Upper lobe of right lung (tissue), 1 donor: ENCODE measurements around the gene JAZF1. TPM values are rescaled to one million over a fixed set of nuclear protein-coding genes. Genes with fewer than 3 reads are reported as not detected.

Experiments used
- ATAC-seq: fragments of 200-7000 bp; cut with Tn5 transposase; one replicate; pipeline ENCODE4 v1.9.1; 2020; ENCODE audit warnings: mild to moderate bottlenecking, moderate library complexity
- DNase-seq: peaks from one replicate; pipeline ENCODE4 v3.0.0-alpha.2; 2020
- H3K27ac ChIP-seq: fragments of 200-600 bp; one replicate; pipeline ENCODE4 v1.8.0; 2022
- H3K27me3 ChIP-seq: fragments of 200-600 bp; one replicate; pipeline ENCODE4 v1.8.0; 2022; ENCODE audit warnings: mild to moderate bottlenecking
- H3K36me3 ChIP-seq: fragments of 200-600 bp; one replicate; pipeline ENCODE4 v1.8.0; 2022
- H3K4me1 ChIP-seq: fragments of 200-600 bp; one replicate; pipeline ENCODE4 v1.8.0; 2022
- H3K4me3 ChIP-seq: fragments of 200-600 bp; one replicate; pipeline ENCODE4 v1.8.0; 2022; ENCODE audit warnings: mild to moderate bottlenecking
- H3K9me3 ChIP-seq: fragments of 200-600 bp; one replicate; pipeline ENCODE4 v1.8.0; 2022
- CTCF ChIP-seq: fragments of 200-600 bp; IDR thresholded peaks from one replicate; pipeline ENCODE4 v1.8.0; 2022; ENCODE audit warnings: antibody characterized with exemption
- intact Hi-C: fragments of 100-400 bp; cut with DNase I; formaldehyde crosslinking; loops from one replicate; pipeline ENCODE4 v1.11.0; 2022
- total RNA-seq: library from RNA; stranded (reverse); fragmentation: NEBNext Ultra II Directional; extraction: Animal tissue kit (Norgen Biotek cat#: 25700); gene quantifications from one replicate; pipeline ENCODE4 v1.2.1, GENCODE V29; 2021
- donor health status: DM: no; HTN: yes; CAD: no; lungs with severe emphysema.

The JAZF1 gene
- total RNA-seq, 1 donor from 2014 or later, result 20.6 TPM

- H3K4me1 ChIP-seq, result peaks cover 6% of the 10 kb centered on the region
- DNase-seq (no peak), ATAC-seq (no peak)
- H3K27me3 ChIP-seq, result no peaks in the 10 kb centered on the region
- no peak overlapping the region for H3K4me3 ChIP-seq
- TF ChIP-seq CTCF, result no peak
- intact Hi-C loops, result no loop called here
- no peak overlapping the region for H3K27ac ChIP-seq
- no peaks in the 10 kb centered on the region for H3K9me3 ChIP-seq
- no peaks in the 10 kb centered on the region for H3K36me3 ChIP-seq
Measured at GRCh38 chr7:28136420-28136819, 44.2 kb downstream of the JAZF1 start.

GRCh38 chr7:28135760-28136159, 44.8 kb downstream of the JAZF1 start:
- no peaks in the 10 kb centered on the region for H3K36me3 ChIP-seq
- no peaks in the 10 kb centered on the region for H3K9me3 ChIP-seq
- peaks cover 6% of the 10 kb centered on the region for H3K4me1 ChIP-seq
- no peak overlapping the region for H3K27ac ChIP-seq
- ATAC-seq (no peak), DNase-seq (no peak)
- no peak for TF ChIP-seq CTCF
- intact Hi-C loops, result no loop called here
- H3K4me3 ChIP-seq, result no peak overlapping the region
- no peaks in the 10 kb centered on the region for H3K27me3 ChIP-seq

- ATAC-seq, result no peak
- Histone ChIP-seq H3K27ac (no peak overlapping the region), H3K4me1 (peaks cover 6% of the 10 kb centered on the region), H3K27me3 (no peaks in the 10 kb centered on the region), H3K4me3 (no peak overlapping the region), H3K36me3 (no peaks in the 10 kb centered on the region), H3K9me3 (no peaks in the 10 kb centered on the region)
- no peak for DNase-seq
- intact Hi-C loops, result no loop called here
- TF ChIP-seq CTCF, result no peak
Measured at GRCh38 chr7:28135315-28135714, 45.3 kb downstream of the JAZF1 start.

- no peak for TF ChIP-seq CTCF
- ATAC-seq (no peak), DNase-seq (no peak)
- H3K4me1 ChIP-seq, result peaks cover 6% of the 10 kb centered on the region
- H3K36me3 ChIP-seq, result no peaks in the 10 kb centered on the region
- intact Hi-C loops, result no loop called here
- H3K9me3 ChIP-seq, result no peaks in the 10 kb centered on the region
- no peak overlapping the region for H3K4me3 ChIP-seq
- H3K27ac ChIP-seq, result no peak overlapping the region
- H3K27me3 ChIP-seq, result no peaks in the 10 kb centered on the region
Measured at GRCh38 chr7:28133872-28134271, 46.7 kb downstream of the JAZF1 start.

GRCh38 chr7:28132959-28133870, 47.4 kb downstream of the JAZF1 start:
- H3K27ac ChIP-seq, result no peak overlapping the region
- no peak for TF ChIP-seq CTCF
- no peak overlapping the region for H3K4me3 ChIP-seq
- H3K9me3 ChIP-seq, result no peaks in the 10 kb centered on the region
- no peaks in the 10 kb centered on the region for H3K36me3 ChIP-seq
- H3K27me3 ChIP-seq, result no peaks in the 10 kb centered on the region
- H3K4me1 ChIP-seq, result peaks cover 6% of the 10 kb centered on the region
- ATAC-seq (no peak), DNase-seq (no peak)
- intact Hi-C loops, result no loop called here
